Astrocyte of the spinal cord (primary cell): ENCODE data around the gene HEXIM2.

Source experiments
- DNase-seq: peaks from one replicate; pipeline ENCODE4 v3.0.0; 2011; ENCODE audit warnings: low read depth, low spot score
- H3K4me3 ChIP-seq: 2 replicates; pipeline ENCODE4 v1.5.1; 2011; ENCODE audit warnings: low read depth, mild to moderate bottlenecking, low read length, moderate library complexity
- in situ Hi-C: cut with HindIII; loops from 2 replicates; pipeline ENCODE4 v1.10.0; 2017; ENCODE audit warnings: low sequenced_read_pairs
- TF ChIP-seq, protein P1 (sequence below): IDR thresholded peaks from 2 replicates; pipeline ENCODE4 v1.5.1; 2012; ENCODE audit warnings: low read depth, mild to moderate bottlenecking, low read length, inconsistent platforms

The HEXIM2 gene

DNA sequence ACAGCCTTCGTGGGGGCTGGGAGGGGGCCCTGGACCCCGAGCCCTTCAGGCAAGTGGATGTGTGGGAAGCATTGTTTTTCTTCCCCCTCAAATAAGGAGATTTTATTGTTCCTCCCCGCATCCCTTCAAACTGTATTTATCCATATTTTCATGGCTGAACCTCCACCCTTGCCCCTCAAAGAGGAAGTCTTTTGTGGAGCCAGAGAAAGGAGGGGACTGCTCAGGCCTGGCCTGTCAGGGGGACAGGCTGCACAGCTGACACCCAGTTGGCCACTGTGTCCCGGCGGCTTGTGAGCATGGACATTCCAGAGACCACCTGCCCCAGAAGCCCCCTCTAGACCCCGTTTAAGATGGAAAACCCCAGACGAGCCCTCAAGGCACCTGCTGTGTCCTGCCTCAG is 15.9 kb downstream of the HEXIM2 start:
- no peak overlapping the region for H3K4me3 ChIP-seq
- in situ Hi-C loops: no loop called here
- DNase-seq: no peak
- TF ChIP-seq, protein P1, sequence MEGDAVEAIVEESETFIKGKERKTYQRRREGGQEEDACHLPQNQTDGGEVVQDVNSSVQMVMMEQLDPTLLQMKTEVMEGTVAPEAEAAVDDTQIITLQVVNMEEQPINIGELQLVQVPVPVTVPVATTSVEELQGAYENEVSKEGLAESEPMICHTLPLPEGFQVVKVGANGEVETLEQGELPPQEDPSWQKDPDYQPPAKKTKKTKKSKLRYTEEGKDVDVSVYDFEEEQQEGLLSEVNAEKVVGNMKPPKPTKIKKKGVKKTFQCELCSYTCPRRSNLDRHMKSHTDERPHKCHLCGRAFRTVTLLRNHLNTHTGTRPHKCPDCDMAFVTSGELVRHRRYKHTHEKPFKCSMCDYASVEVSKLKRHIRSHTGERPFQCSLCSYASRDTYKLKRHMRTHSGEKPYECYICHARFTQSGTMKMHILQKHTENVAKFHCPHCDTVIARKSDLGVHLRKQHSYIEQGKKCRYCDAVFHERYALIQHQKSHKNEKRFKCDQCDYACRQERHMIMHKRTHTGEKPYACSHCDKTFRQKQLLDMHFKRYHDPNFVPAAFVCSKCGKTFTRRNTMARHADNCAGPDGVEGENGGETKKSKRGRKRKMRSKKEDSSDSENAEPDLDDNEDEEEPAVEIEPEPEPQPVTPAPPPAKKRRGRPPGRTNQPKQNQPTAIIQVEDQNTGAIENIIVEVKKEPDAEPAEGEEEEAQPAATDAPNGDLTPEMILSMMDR: no peak

DNA sequence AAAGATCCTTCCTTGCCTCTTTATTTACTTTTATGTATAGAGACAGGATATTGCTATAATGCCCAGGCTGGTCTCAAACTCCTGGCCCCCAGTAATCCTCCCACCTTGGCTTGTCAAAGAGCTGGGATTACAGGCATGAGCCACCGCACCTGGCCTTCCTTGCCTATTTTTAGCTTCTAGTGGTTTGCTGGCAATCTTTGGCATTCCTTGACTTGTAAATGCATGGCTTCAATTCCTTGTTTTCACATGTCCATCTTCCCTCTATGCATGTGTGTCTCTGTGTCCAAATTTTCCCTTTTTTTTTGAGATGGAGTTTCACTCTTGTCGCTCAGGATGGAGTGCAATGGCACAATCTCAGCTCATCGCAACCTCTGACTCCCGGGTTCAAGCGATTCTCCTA is 22.5 kb downstream of the HEXIM2 start:
- no peak overlapping the region for H3K4me3 ChIP-seq
- DNase-seq: no peak
- in situ Hi-C loops: no loop called here
- TF ChIP-seq, protein P1: no peak

DNA sequence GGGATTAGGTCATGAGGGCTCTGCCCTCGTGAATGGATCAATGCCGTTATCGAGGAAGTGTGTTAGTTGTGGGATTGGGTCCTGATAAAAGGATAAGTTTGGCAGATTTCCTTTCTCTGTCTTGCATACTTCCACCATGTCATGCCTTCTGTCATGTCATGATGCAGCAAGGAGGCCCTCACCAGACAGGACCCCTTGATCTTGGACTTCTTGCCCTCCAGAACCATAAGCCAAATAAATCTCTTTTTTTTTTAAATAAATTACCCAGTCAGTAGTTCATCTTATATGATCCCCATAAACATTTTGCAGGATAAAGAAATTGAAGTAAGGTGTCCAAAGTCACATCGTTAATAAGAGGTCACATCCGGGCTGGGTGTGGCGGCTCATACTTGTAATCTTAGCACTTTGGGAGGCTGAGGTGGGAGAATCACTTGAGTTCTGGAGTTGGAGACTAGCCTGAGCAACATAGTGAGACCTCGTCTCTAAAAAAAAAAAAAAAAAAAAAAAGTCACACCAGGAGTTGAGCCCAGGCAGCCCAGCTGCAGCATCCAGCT is 25.2 kb downstream of the HEXIM2 start:
- DNase-seq: no peak
- TF ChIP-seq, protein P1: no peak
- no peak overlapping the region for H3K4me3 ChIP-seq
- in situ Hi-C loops: no loop called here

DNA sequence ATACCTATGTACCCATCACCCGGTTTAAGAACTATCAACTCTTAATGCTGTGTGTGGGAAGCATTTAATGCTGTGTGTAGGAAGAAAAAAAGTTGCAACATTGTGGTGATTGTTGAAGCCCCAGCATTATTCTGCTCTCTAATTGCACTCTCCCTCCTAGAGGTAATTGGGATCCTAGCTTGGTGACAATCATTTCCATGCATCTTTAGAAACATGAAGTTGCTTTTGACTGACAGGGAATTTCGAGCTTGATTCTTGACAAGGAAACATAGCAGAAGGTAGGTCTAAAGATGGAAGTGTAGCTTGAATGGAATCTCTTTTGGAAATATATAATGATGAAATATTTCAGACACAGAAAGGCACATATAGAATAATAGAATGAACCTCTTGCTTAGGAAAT is 27.3 kb downstream of the HEXIM2 start:
- DNase-seq: no peak
- no peak overlapping the region for H3K4me3 ChIP-seq
- TF ChIP-seq, protein P1: no peak
- in situ Hi-C loops: no loop called here

DNA sequence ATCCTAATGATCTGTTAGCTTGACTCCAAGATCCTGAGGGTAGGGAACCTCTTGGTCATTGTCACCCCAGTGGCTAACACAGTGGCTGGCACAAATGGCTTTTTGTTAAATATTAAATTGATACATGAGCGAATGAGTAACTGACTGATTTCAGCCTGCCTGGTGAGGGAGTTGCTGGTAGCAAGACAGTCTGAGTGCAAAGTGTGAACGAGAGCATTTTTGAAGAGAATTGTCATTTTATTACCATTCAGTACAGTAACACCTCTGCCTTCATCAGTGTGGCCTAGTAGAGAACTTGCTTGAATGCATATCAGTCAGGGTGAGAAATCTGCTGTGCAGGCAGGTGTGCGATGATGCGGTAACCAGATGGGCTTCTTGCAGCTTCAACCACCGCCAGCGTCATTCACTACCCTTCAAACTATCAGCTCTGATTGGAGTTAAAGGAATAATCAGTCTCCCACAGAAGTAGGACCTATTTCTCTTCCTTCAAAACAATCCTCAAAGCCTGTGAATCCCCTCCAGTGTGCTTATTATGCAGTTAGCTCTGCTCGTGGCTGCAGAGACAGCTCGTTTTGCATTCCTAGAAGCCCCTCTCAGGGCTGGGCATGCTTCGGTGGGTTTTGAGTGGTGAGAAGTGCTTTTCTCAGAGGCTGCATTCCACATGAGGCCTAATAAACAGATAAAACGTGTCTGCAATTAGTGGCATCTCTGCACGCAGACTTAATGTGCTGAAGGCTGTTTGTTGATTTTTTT is 29.0 kb downstream of the HEXIM2 start:
- TF ChIP-seq, protein P1: no peak
- in situ Hi-C loops: no loop called here

DNA sequence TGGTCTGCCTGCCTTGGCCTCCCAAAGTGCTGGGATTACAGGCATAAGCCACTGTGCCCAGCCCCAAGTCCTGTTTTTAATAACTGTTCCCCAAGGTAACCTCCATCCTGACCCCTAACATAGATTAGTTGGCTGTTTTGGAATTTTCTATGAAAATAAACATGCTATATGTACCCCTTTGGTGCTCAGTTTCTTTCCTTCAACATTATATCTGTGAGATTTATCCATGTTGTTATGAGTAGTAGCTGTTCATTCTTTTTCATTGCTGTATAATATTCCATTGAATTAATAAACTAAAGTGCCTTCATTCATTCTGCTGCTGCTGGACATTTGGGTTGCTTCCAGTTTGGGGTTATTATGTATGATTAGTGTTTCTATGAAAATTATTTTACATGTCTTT is 33.7 kb downstream of the HEXIM2 start:
- no peak overlapping the region for H3K4me3 ChIP-seq
- in situ Hi-C loops: no loop called here
- TF ChIP-seq, protein P1: no peak

More for the DNA sequence above, 29.0 kb downstream of the HEXIM2 start:
- no peak for DNase-seq
- no peak overlapping the region for H3K4me3 ChIP-seq

More for the DNA sequence above, 33.7 kb downstream of the HEXIM2 start:
- DNase-seq: no peak
